ENCODE results near the gene PHF3.

The PHF3 gene

DNA sequence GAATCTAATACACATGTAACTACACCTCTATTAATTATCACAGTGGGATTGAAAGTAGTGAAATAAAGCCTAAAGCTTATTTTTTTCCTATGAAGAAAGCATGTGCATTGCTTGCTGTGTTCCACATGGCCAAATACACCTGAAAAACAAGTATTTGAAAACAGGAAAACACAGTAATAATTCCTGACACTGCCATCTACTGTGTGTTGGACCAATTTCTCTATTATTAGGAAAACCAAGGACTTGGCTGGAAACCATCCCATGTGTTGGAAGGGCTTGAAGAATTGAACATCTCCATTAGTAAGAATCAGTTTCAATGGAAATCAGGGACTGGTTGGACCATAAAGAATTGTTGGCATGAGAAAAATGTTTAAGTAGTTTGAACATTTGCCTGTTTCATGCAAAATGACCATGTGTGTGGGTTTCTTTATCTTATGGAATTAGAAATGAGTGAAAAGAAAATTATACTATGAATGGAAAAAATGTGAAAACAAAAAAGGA is 124.1 kb downstream of the PHF3 start:
- no peaks in the 10 kb centered on the region for H3F3A ChIP-seq (ENCODE audit: insufficient read depth)
- no peaks in the 10 kb centered on the region for H3K79me2 ChIP-seq (ENCODE audit: insufficient read depth, low read length)
- no peaks in the 10 kb centered on the region for H3K36me3 ChIP-seq (ENCODE audit: low read length)

GRCh38 chr6:63760199-63760598 is 124.6 kb downstream of the PHF3 start:
- H3F3A ChIP-seq (ENCODE audit: insufficient read depth), result no peaks in the 10 kb centered on the region
- no peak overlapping the region for H3K4me3 ChIP-seq (ENCODE audit: insufficient read depth, low read length, poor library complexity, severe bottlenecking)
- H3K36me3 ChIP-seq (ENCODE audit: low read length), result no peaks in the 10 kb centered on the region
- H3K9ac ChIP-seq (ENCODE audit: low read length), result no peak overlapping the region
- H3K9me3 ChIP-seq (ENCODE audit: insufficient read depth, low read length), result 0 out of 2 replicates have a peak, but pooled peaks cover 3% of the 10 kb centered on the region
- TF ChIP-seq EZH2phosphoT487 (conservative IDR thresholded peaks at IDR 0.05; ENCODE audit: low read length), result no peak
- TF ChIP-seq CTCF (IDR thresholded peaks at IDR 0.05; ENCODE audit: insufficient read depth, low read length, poor library complexity, severe bottlenecking), result no peak
- no peak overlapping the region for H3K27ac ChIP-seq (ENCODE audit: low read depth, low read length)
- no peak overlapping the region for H3K4me2 ChIP-seq (ENCODE audit: low read depth, low read length, poor library complexity, severe bottlenecking)
- no peak overlapping the region for H2AFZ ChIP-seq (ENCODE audit: low read depth, low read length, severe bottlenecking)
- H3K79me2 ChIP-seq (ENCODE audit: insufficient read depth, low read length), result no peaks in the 10 kb centered on the region
- H3K9me2 ChIP-seq (replicated peaks; ENCODE audit: insufficient read depth, low read length), result no peaks in the 10 kb centered on the region
- H4K20me1 ChIP-seq (ENCODE audit: low read depth, low read length), result no peaks in the 10 kb centered on the region
- H3K27me3 ChIP-seq (ENCODE audit: low read length), result no peaks in the 10 kb centered on the region

More for the DNA sequence above, 124.1 kb downstream of the PHF3 start:
- no peak overlapping the region for H3K27ac ChIP-seq (ENCODE audit: low read depth, low read length)
- no peak overlapping the region for H3K4me2 ChIP-seq (ENCODE audit: low read depth, low read length, poor library complexity, severe bottlenecking)
- no peak for TF ChIP-seq CTCF (IDR thresholded peaks at IDR 0.05; ENCODE audit: insufficient read depth, low read length, poor library complexity, severe bottlenecking)
- TF ChIP-seq EZH2phosphoT487 (conservative IDR thresholded peaks at IDR 0.05; ENCODE audit: low read length), result no peak
- no peak overlapping the region for H3K4me3 ChIP-seq (ENCODE audit: insufficient read depth, low read length, poor library complexity, severe bottlenecking)
- no peaks in the 10 kb centered on the region for H3K27me3 ChIP-seq (ENCODE audit: low read length)
- no peak overlapping the region for H2AFZ ChIP-seq (ENCODE audit: low read depth, low read length, severe bottlenecking)
- no peak overlapping the region for H3K9ac ChIP-seq (ENCODE audit: low read length)
- no peaks in the 10 kb centered on the region for H3K9me2 ChIP-seq (replicated peaks; ENCODE audit: insufficient read depth, low read length)
- 0 out of 2 replicates have a peak, but pooled peaks cover 3% of the 10 kb centered on the region for H3K9me3 ChIP-seq (ENCODE audit: insufficient read depth, low read length)
- H4K20me1 ChIP-seq (ENCODE audit: low read depth, low read length), result no peaks in the 10 kb centered on the region

DNA sequence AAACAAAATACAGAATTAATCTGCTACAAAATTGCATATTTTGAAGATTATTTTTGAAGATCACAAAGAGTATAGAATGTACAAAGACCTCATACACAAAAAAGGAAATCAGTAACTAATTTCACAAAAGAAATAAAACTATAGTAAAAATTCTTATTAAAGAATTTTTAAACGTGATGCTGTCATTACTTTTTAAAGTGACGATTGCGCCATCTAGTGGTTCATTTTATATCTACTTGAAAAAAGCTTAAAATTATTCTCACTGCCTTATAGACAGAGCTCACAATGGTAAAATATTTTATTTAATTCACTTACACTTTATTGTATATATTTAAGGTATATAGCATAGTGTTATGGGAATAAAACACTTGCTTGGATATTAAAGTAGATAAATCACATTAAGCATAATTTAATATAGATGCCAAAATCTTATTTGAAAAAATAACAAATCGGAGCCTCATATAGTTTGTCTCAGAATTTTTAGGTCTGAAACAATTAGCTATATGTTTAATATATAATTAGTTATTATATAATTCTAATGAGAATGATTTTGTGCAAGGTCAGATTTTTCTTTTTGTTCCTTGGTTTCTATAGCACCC is 128.8 kb downstream of the PHF3 start:
- no peak overlapping the region for H3K27ac ChIP-seq (ENCODE audit: low read depth, low read length)
- H3K9me3 ChIP-seq (ENCODE audit: insufficient read depth, low read length), result no peaks in the 10 kb centered on the region
- TF ChIP-seq CTCF (IDR thresholded peaks at IDR 0.05; ENCODE audit: insufficient read depth, low read length, poor library complexity, severe bottlenecking) (peak; percentile 15), EZH2phosphoT487 (conservative IDR thresholded peaks at IDR 0.05; ENCODE audit: low read length) (no peak)
- H3F3A ChIP-seq (ENCODE audit: insufficient read depth), result no peaks in the 10 kb centered on the region
- H3K4me2 ChIP-seq (ENCODE audit: low read depth, low read length, poor library complexity, severe bottlenecking), result no peak overlapping the region
- H3K4me3 ChIP-seq (ENCODE audit: insufficient read depth, low read length, poor library complexity, severe bottlenecking), result no peak overlapping the region
- no peaks in the 10 kb centered on the region for H4K20me1 ChIP-seq (ENCODE audit: low read depth, low read length)
- no peaks in the 10 kb centered on the region for H3K79me2 ChIP-seq (ENCODE audit: insufficient read depth, low read length)
- H3K9me2 ChIP-seq (replicated peaks; ENCODE audit: insufficient read depth, low read length), result no peaks in the 10 kb centered on the region
- no peak overlapping the region for H2AFZ ChIP-seq (ENCODE audit: low read depth, low read length, severe bottlenecking)
- H3K9ac ChIP-seq (ENCODE audit: low read length), result no peak overlapping the region
- no peaks in the 10 kb centered on the region for H3K27me3 ChIP-seq (ENCODE audit: low read length)
- no peaks in the 10 kb centered on the region for H3K36me3 ChIP-seq (ENCODE audit: low read length)
